ENCODE data around the gene ZMYND15. TPM values are rescaled to one million over a fixed set of nuclear protein-coding genes. Genes with fewer than 3 reads are reported as not detected.

Gene ZMYND15
- total and polyA plus RNA-seq, 2 experiments from 2014 or later = 0.16 to 0.32 TPM

DNA sequence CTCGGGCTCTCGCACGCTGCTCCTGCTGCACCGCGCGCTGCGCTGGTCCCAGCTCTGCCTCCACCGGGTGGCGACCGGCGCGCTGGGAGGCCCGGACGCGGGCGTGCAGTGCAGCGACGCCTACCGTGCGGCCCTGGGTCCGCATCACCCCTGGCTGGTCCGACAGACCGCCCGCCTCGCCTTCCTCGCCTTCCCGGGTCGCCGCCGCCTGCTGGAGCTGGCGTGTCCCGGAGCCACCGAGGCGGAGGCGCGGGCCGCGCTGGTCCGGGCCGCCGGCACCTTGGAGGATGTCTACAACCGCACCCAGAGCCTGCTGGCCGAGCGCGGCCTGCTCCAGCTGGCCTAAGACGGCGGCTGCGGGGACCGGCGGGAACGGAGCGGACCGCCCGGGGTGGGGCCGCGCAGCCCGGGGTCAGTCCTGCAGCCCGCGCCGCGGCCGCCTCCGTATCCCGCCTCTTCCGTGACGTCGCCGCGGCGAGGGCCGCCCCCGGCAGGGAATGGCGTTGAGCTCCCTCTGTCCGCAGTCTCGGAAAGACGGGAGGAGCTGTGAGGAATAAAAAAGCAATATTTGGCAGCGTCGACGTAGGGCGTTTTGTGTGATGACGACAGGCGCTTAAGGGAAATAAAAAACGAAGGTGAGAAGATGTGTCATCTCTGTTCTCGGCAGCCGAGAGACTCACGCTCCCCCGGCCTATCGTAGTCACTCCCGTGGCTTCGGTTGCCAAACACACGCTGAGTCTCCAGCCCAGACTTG, 50.5 kb downstream of the ZMYND15 start:
- H3K27me3 ChIP-seq (replicated peaks; ENCODE audit: insufficient read depth) = no peaks in the 10 kb centered on the region
- H3K9me2 ChIP-seq (ENCODE audit: insufficient read depth) = no peaks in the 10 kb centered on the region
- peak overlapping the region; percentile 85 for H3K9ac ChIP-seq
- 2% methylated on average over 50 to 73 of the region's 91 CpGs for whole genome bisulfite sequencing, 2 experiments (ENCODE audit: low coverage in 1 of 2, low lambda C conversion rate in 2 of 2, missing lambda C conversion rate in 2 of 2)
- H2AFZ ChIP-seq = peak overlapping the region; percentile 83
- no peaks in the 10 kb centered on the region for H3K79me2 ChIP-seq (ENCODE audit: insufficient read depth)
- in situ Hi-C loops (cut with MboI) = loop anchor here (10.0 kb wide), 1 partner anchor 95 kb away; no protein-coding TSS in a partner anchor
- peak overlapping the region; percentile 88 for H3K4me3 ChIP-seq
- no peaks in the 10 kb centered on the region for H3K36me3 ChIP-seq (ENCODE audit: low read depth)
- peaks cover 19% of the 10 kb centered on the region; the same call in 1 of the 2 replicates for H3K4me1 ChIP-seq (ENCODE audit: insufficient read depth)
- peak overlapping the region; percentile 84 for H3K4me2 ChIP-seq (ENCODE audit: unreplicated experiment)
- no peaks in the 10 kb centered on the region for H4K20me1 ChIP-seq (ENCODE audit: insufficient read depth)
- H3K27ac ChIP-seq = peak overlapping the region; percentile 81
- TF ChIP-seq EZH2phosphoT487 (IDR thresholded peaks at IDR 0.05; ENCODE audit: insufficient read depth, low read depth) (no peak), EZH2 (IDR thresholded peaks at IDR 0.05; ENCODE audit: insufficient read depth, poor library complexity, severe bottlenecking) (no peak)
- peak; percentile 97 for DNase-seq
- H3K9me3 ChIP-seq (ENCODE audit: low read depth) = no peaks in the 10 kb centered on the region
- peaks cover 15% of the 10 kb centered on the region for H3F3A ChIP-seq (ENCODE audit: insufficient read depth)

DNA sequence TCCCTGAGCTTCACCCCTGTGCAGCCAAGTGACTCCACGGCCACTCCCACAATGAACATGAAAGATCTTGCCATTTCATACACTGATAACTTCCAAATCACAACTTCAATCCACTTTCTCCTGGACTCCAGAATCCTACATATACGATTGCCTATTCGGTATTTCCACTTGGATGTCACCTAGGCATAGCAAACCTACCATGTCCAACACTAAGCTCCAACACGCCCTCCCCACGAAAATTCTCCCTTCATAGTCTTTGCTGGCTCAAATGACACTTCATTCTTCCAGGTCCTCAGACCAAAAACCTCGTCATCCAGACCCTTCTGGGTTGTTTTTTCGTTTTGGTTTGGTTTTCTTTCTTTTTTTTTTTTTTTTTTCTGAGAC, 51.1 kb downstream of the ZMYND15 start:
- Histone ChIP-seq H3K4me1 (ENCODE audit: insufficient read depth) (peaks cover 14% of the 10 kb centered on the region; the same call in 1 of the 2 replicates), H3K4me3 (peak overlapping the region; percentile 88), H3K79me2 (ENCODE audit: insufficient read depth) (no peaks in the 10 kb centered on the region), H4K20me1 (ENCODE audit: insufficient read depth) (no peaks in the 10 kb centered on the region), H3K27ac (peak overlapping the region; percentile 81), H3F3A (ENCODE audit: insufficient read depth) (peaks cover 15% of the 10 kb centered on the region), H3K9me3 (ENCODE audit: low read depth) (no peaks in the 10 kb centered on the region), H3K36me3 (ENCODE audit: low read depth) (no peaks in the 10 kb centered on the region), H3K27me3 (replicated peaks; ENCODE audit: insufficient read depth) (no peaks in the 10 kb centered on the region), H3K9me2 (ENCODE audit: insufficient read depth) (no peaks in the 10 kb centered on the region), H2AFZ (peak overlapping the region; percentile 83), H3K4me2 (ENCODE audit: unreplicated experiment) (peak overlapping the region; percentile 84), H3K9ac (peak overlapping the region; percentile 85)
- in situ Hi-C loops (cut with MboI) = loop anchor here (10.0 kb wide), 1 partner anchor 94 kb away; no protein-coding TSS in a partner anchor
- no peak for DNase-seq
- WGBS, 2 experiments (ENCODE audit: low coverage in 1 of 2, low lambda C conversion rate in 2 of 2, missing lambda C conversion rate in 2 of 2) = 37 to 42% methylated on average over 7 of the region's 7 CpGs
- no peak for TF ChIP-seq EZH2 (IDR thresholded peaks at IDR 0.05; ENCODE audit: insufficient read depth, poor library complexity, severe bottlenecking)
- TF ChIP-seq EZH2phosphoT487 (IDR thresholded peaks at IDR 0.05; ENCODE audit: insufficient read depth, low read depth) = no peak

DNA sequence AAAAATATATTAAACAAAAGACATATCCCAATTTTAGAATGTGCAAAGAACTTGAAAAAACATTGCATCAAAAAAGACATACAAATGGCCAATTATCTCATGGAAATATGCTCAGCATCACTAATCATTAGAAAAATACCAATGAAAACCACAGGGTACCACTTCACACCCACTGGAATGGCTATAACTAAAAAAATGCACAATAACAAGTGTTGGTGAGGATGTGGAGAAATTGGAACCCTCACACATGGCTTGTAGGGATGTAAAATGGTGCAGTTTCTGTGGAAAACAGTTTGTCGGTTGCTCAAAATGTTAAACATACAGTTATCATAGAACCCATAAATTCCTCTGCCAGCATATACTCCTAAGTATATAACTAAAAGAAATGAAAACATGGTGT, 55.5 kb downstream of the ZMYND15 start:
- Histone ChIP-seq H3K4me2 (ENCODE audit: unreplicated experiment) (no peak overlapping the region), H3K36me3 (ENCODE audit: low read depth) (0 out of 2 replicates have a peak, but pooled peaks cover 6% of the 10 kb centered on the region), H3K79me2 (ENCODE audit: insufficient read depth) (peaks cover 26% of the 10 kb centered on the region), H3F3A (ENCODE audit: insufficient read depth) (peaks cover 3% of the 10 kb centered on the region; the same call in 1 of the 2 replicates), H3K4me1 (ENCODE audit: insufficient read depth) (no peaks in the 10 kb centered on the region), H3K9me2 (ENCODE audit: insufficient read depth) (no peaks in the 10 kb centered on the region), H4K20me1 (ENCODE audit: insufficient read depth) (no peaks in the 10 kb centered on the region), H3K9ac (peak overlapping the region; percentile 86; the same call in 1 of the 2 replicates), H3K4me3 (no peak overlapping the region), H3K27ac (peak overlapping the region; percentile 71; the same call in 1 of the 2 replicates), H2AFZ (peak overlapping the region; percentile 93), H3K9me3 (ENCODE audit: low read depth) (no peaks in the 10 kb centered on the region), H3K27me3 (replicated peaks; ENCODE audit: insufficient read depth) (no peaks in the 10 kb centered on the region)
- TF ChIP-seq EZH2 (IDR thresholded peaks at IDR 0.05; ENCODE audit: insufficient read depth, poor library complexity, severe bottlenecking) = no peak
- TF ChIP-seq EZH2phosphoT487 (IDR thresholded peaks at IDR 0.05; ENCODE audit: insufficient read depth, low read depth) = no peak
- 100% methylated on average over 1 of the region's 1 CpG for WGBS, 2 experiments (ENCODE audit: low coverage in 1 of 2, low lambda C conversion rate in 2 of 2, missing lambda C conversion rate in 2 of 2)
- no peak for DNase-seq
- in situ Hi-C loops (cut with MboI) = loop anchor here (10.0 kb wide), 1 partner anchor 90 kb away; no protein-coding TSS in a partner anchor

Other genes with a start within 250 kb of the ZMYND15 start
- not detected in 2 replicates for gene SPNS2, start 241.0 kb upstream of the ZMYND15 start, total RNA-seq (2014; rRNA removed; shearing (Covaris generic))
- gene SPNS2, start 241.0 kb upstream of the ZMYND15 start, polyA plus RNA-seq (2016; fragmentation: Nextera tagmentation; extraction: Ambion mirVana) = 0.29 TPM in 1 of 2 replicates, not detected in the other
- gene MYBBP1A, start 184.4 kb upstream of the ZMYND15 start, total RNA-seq (2014; rRNA removed; shearing (Covaris generic)) = 51.7 and 56.4 TPM in 2 replicates
- gene MYBBP1A, start 184.4 kb upstream of the ZMYND15 start, polyA plus RNA-seq (2016; fragmentation: Nextera tagmentation; extraction: Ambion mirVana) = 41.8 and 42.4 TPM in 2 replicates
- not detected in 2 replicates for gene GGT6, start 179.3 kb upstream of the ZMYND15 start, total RNA-seq (2014; rRNA removed; shearing (Covaris generic))
- not detected in 2 replicates for gene GGT6, start 179.3 kb upstream of the ZMYND15 start, polyA plus RNA-seq (2016; fragmentation: Nextera tagmentation; extraction: Ambion mirVana)
- not detected in 2 replicates for gene SMTNL2, start 155.3 kb upstream of the ZMYND15 start, total RNA-seq (2014; rRNA removed; shearing (Covaris generic))
- gene SMTNL2, start 155.3 kb upstream of the ZMYND15 start, polyA plus RNA-seq (2016; fragmentation: Nextera tagmentation; extraction: Ambion mirVana) = not detected in 2 replicates
- gene ALOX15, start 98.2 kb upstream of the ZMYND15 start, total RNA-seq (2014; rRNA removed; shearing (Covaris generic)) = not detected in 2 replicates
- not detected in 2 replicates for gene ALOX15, start 98.2 kb upstream of the ZMYND15 start, polyA plus RNA-seq (2016; fragmentation: Nextera tagmentation; extraction: Ambion mirVana)
- gene PELP1, start 35.7 kb upstream of the ZMYND15 start, total RNA-seq (2014; rRNA removed; shearing (Covaris generic)) = 18.8 and 25.6 TPM in 2 replicates
- gene PELP1, start 35.7 kb upstream of the ZMYND15 start, polyA plus RNA-seq (2016; fragmentation: Nextera tagmentation; extraction: Ambion mirVana) = 10.4 and 13.6 TPM in 2 replicates
- gene ARRB2, start 29.2 kb upstream of the ZMYND15 start, total RNA-seq (2014; rRNA removed; shearing (Covaris generic)) = 4.1 and 4.8 TPM in 2 replicates
- 3.7 and 3.9 TPM in 2 replicates for gene ARRB2, start 29.2 kb upstream of the ZMYND15 start, polyA plus RNA-seq (2016; fragmentation: Nextera tagmentation; extraction: Ambion mirVana)
- 14.4 and 16.9 TPM in 2 replicates for gene MED11, start 8.4 kb upstream of the ZMYND15 start, total RNA-seq (2014; rRNA removed; shearing (Covaris generic))
- 26.9 and 27.4 TPM in 2 replicates for gene MED11, start 8.4 kb upstream of the ZMYND15 start, polyA plus RNA-seq (2016; fragmentation: Nextera tagmentation; extraction: Ambion mirVana)
- 1.6 and 2.5 TPM in 2 replicates for gene CXCL16, start 95 bp downstream of the ZMYND15 start, total RNA-seq (2014; rRNA removed; shearing (Covaris generic))
- 4.1 TPM in 2 replicates for gene CXCL16, start 95 bp downstream of the ZMYND15 start, polyA plus RNA-seq (2016; fragmentation: Nextera tagmentation; extraction: Ambion mirVana)
- not detected in 2 replicates for gene TM4SF5, start 32.1 kb downstream of the ZMYND15 start, total RNA-seq (2014; rRNA removed; shearing (Covaris generic))
- not detected in 2 replicates for gene TM4SF5, start 32.1 kb downstream of the ZMYND15 start, polyA plus RNA-seq (2016; fragmentation: Nextera tagmentation; extraction: Ambion mirVana)
- gene VMO1, start 46.5 kb downstream of the ZMYND15 start, total RNA-seq (2014; rRNA removed; shearing (Covaris generic)) = not detected in 2 replicates
- 0.63 and 0.93 TPM in 2 replicates for gene VMO1, start 46.5 kb downstream of the ZMYND15 start, polyA plus RNA-seq (2016; fragmentation: Nextera tagmentation; extraction: Ambion mirVana)
- gene GLTPD2, start 49.1 kb downstream of the ZMYND15 start, total RNA-seq (2014; rRNA removed; shearing (Covaris generic)) = 2.2 TPM in 1 of 2 replicates, not detected in the other
- 0.50 and 0.61 TPM in 2 replicates for gene GLTPD2, start 49.1 kb downstream of the ZMYND15 start, polyA plus RNA-seq (2016; fragmentation: Nextera tagmentation; extraction: Ambion mirVana)
- 92.1 and 148 TPM in 2 replicates for gene PSMB6, start 56.3 kb downstream of the ZMYND15 start, total RNA-seq (2014; rRNA removed; shearing (Covaris generic))
- 308 and 315 TPM in 2 replicates for gene PSMB6, start 56.3 kb downstream of the ZMYND15 start, polyA plus RNA-seq (2016; fragmentation: Nextera tagmentation; extraction: Ambion mirVana)
- 20.9 and 22.0 TPM in 2 replicates for gene PLD2, start 67.3 kb downstream of the ZMYND15 start, total RNA-seq (2014; rRNA removed; shearing (Covaris generic))
- gene PLD2, start 67.3 kb downstream of the ZMYND15 start, polyA plus RNA-seq (2016; fragmentation: Nextera tagmentation; extraction: Ambion mirVana) = 11.9 and 12.3 TPM in 2 replicates
- 31.5 and 34.5 TPM in 2 replicates for gene MINK1, start 93.5 kb downstream of the ZMYND15 start, total RNA-seq (2014; rRNA removed; shearing (Covaris generic))
- gene MINK1, start 93.5 kb downstream of the ZMYND15 start, polyA plus RNA-seq (2016; fragmentation: Nextera tagmentation; extraction: Ambion mirVana) = 21.0 and 24.2 TPM in 2 replicates
- 3.8 and 8.8 TPM in 2 replicates for gene C17orf107, start 159.7 kb downstream of the ZMYND15 start, total RNA-seq (2014; rRNA removed; shearing (Covaris generic))
- gene C17orf107, start 159.7 kb downstream of the ZMYND15 start, polyA plus RNA-seq (2016; fragmentation: Nextera tagmentation; extraction: Ambion mirVana) = 2.7 and 3.9 TPM in 2 replicates
- gene CHRNE, start 163.3 kb downstream of the ZMYND15 start, total RNA-seq (2014; rRNA removed; shearing (Covaris generic)) = 0.13 and 0.86 TPM in 2 replicates
- gene CHRNE, start 163.3 kb downstream of the ZMYND15 start, polyA plus RNA-seq (2016; fragmentation: Nextera tagmentation; extraction: Ambion mirVana) = 0.63 and 0.84 TPM in 2 replicates
- gene GP1BA, start 192.4 kb downstream of the ZMYND15 start, total RNA-seq (2014; rRNA removed; shearing (Covaris generic)) = not detected in 2 replicates
- 0.18 TPM in 1 of 2 replicates, not detected in the other for gene GP1BA, start 192.4 kb downstream of the ZMYND15 start, polyA plus RNA-seq (2016; fragmentation: Nextera tagmentation; extraction: Ambion mirVana)
- 68.5 and 131 TPM in 2 replicates for gene SLC25A11, start 200.2 kb downstream of the ZMYND15 start, total RNA-seq (2014; rRNA removed; shearing (Covaris generic))
- 71.4 and 73.2 TPM in 2 replicates for gene SLC25A11, start 200.2 kb downstream of the ZMYND15 start, polyA plus RNA-seq (2016; fragmentation: Nextera tagmentation; extraction: Ambion mirVana)
- gene RNF167, start 200.4 kb downstream of the ZMYND15 start, total RNA-seq (2014; rRNA removed; shearing (Covaris generic)) = 19.8 and 31.7 TPM in 2 replicates
- gene RNF167, start 200.4 kb downstream of the ZMYND15 start, polyA plus RNA-seq (2016; fragmentation: Nextera tagmentation; extraction: Ambion mirVana) = 34.2 and 36.6 TPM in 2 replicates
- gene PFN1, start 208.7 kb downstream of the ZMYND15 start, total RNA-seq (2014; rRNA removed; shearing (Covaris generic)) = 621 and 886 TPM in 2 replicates
- 2,247 and 2,282 TPM in 2 replicates for gene PFN1, start 208.7 kb downstream of the ZMYND15 start, polyA plus RNA-seq (2016; fragmentation: Nextera tagmentation; extraction: Ambion mirVana)
- 0.38 and 1.2 TPM in 2 replicates for gene ENO3, start 211.3 kb downstream of the ZMYND15 start, total RNA-seq (2014; rRNA removed; shearing (Covaris generic))
- gene ENO3, start 211.3 kb downstream of the ZMYND15 start, polyA plus RNA-seq (2016; fragmentation: Nextera tagmentation; extraction: Ambion mirVana) = 3.2 and 4.1 TPM in 2 replicates
- 39.1 and 43.1 TPM in 2 replicates for gene SPAG7, start 228.0 kb downstream of the ZMYND15 start, total RNA-seq (2014; rRNA removed; shearing (Covaris generic))
- 97.7 and 107 TPM in 2 replicates for gene SPAG7, start 228.0 kb downstream of the ZMYND15 start, polyA plus RNA-seq (2016; fragmentation: Nextera tagmentation; extraction: Ambion mirVana)
- gene CAMTA2, start 247.8 kb downstream of the ZMYND15 start, total RNA-seq (2014; rRNA removed; shearing (Covaris generic)) = 4.8 and 10.1 TPM in 2 replicates
- 26.5 and 28.8 TPM in 2 replicates for gene CAMTA2, start 247.8 kb downstream of the ZMYND15 start, polyA plus RNA-seq (2016; fragmentation: Nextera tagmentation; extraction: Ambion mirVana)

Data from GM23248 (cell line).